Progenitor cell of endocrine pancreas (in vitro differentiated cells): Measurements from ENCODE around the gene ANO4. TPM values are rescaled to one million over a fixed set of nuclear protein-coding genes. Genes with fewer than 3 reads are reported as not detected.

Experiments
- DNase-seq: peaks from one replicate; pipeline ENCODE4 v3.0.0; 2021; ENCODE audit warnings: low spot score; ENCODE audit not compliant: unreplicated experiment
- H3K27ac Mint-ChIP-seq: 2 replicates; pipeline ENCODE4 v1.8.0; 2021; ENCODE audit warnings: mild to moderate bottlenecking, moderate library complexity, mixed read lengths
- H3K27me3 Mint-ChIP-seq: 2 replicates; pipeline ENCODE4 v1.8.0; 2021; ENCODE audit warnings: mixed read lengths
- H3K36me3 Mint-ChIP-seq: 2 replicates; pipeline ENCODE4 v1.8.0; 2022; ENCODE audit warnings: mixed read lengths; ENCODE audit not compliant: insufficient read depth
- H3K4me1 Mint-ChIP-seq: 2 replicates; pipeline ENCODE4 v1.8.0; 2021; ENCODE audit warnings: low read depth, mixed read lengths
- H3K4me3 Mint-ChIP-seq: 2 replicates; pipeline ENCODE4 v1.8.0; 2021; ENCODE audit warnings: low read depth, mild to moderate bottlenecking, moderate library complexity, mixed read lengths
- H3K9me3 Mint-ChIP-seq: 2 replicates; pipeline ENCODE4 v1.8.0; 2021; ENCODE audit warnings: low read depth, mixed read lengths
- total RNA-seq: library from RNA; stranded (reverse); gene quantifications from 2 replicates; pipeline ENCODE4 v1.2.1, GENCODE V29; 2021
- TF ChIP-seq, protein P1 (sequence below): fragments of 200-600 bp; sonication (generic); IDR thresholded peaks from one replicate; pipeline ENCODE4 v1.5.0; 2021; ENCODE audit warnings: antibody characterized with exemption, mild to moderate bottlenecking; ENCODE audit not compliant: unreplicated experiment

ANO4 gene
- total RNA-seq, 1 donor from 2014 or later = 0.38 TPM

DNA sequence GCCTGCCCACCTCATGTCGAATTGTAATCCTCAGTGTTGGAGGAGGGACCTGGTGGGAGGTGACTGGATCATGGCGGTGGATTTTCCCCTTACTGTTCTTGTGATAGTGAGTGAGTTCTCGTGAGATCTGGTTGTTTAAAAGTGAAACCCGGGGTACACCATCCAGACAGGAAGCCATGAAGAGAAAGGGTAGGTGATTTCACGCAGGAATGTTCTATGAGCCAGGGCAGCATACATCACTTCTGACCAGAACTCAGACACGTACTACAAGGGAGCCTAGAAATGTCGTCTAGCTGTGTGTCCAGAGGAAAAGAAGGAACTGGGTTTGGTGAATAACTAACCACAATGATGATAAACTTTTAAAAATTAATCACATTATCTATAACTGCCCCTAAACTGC is 80.6 kb downstream of the ANO4 start:
- peaks cover 8% of the 10 kb centered on the region for H3K9me3 Mint-ChIP-seq
- DNase-seq = no peak

DNA sequence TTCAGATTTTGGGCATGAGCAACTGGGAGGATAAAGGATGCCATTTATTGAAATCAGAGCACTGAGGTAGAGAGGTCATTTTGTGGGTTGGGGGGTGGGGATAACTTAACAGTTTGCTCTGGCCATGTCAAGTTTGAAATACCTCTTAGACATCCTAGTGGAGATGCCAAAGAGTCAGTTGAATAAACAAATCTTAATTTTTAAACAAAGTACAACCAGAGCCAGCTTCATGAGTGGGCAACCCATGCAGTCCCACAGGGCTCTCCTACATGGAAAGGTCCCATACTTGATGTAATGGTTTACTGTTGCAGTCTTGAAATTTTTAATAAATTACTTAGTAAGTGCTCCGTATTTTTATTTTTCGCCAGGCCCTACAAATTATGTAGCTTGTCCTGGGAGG is 81.2 kb downstream of the ANO4 start:
- H3K27ac Mint-ChIP-seq = no peak overlapping the region

More for the DNA sequence above, 80.6 kb downstream of the ANO4 start:
- Mint-ChIP-seq H3K4me1 (peaks cover 12% of the 10 kb centered on the region), H3K27ac (no peak overlapping the region), H3K4me3 (no peak overlapping the region), H3K27me3 (no peaks in the 10 kb centered on the region), H3K36me3 (peaks cover 1% of the 10 kb centered on the region)
- TF ChIP-seq, protein P1, sequence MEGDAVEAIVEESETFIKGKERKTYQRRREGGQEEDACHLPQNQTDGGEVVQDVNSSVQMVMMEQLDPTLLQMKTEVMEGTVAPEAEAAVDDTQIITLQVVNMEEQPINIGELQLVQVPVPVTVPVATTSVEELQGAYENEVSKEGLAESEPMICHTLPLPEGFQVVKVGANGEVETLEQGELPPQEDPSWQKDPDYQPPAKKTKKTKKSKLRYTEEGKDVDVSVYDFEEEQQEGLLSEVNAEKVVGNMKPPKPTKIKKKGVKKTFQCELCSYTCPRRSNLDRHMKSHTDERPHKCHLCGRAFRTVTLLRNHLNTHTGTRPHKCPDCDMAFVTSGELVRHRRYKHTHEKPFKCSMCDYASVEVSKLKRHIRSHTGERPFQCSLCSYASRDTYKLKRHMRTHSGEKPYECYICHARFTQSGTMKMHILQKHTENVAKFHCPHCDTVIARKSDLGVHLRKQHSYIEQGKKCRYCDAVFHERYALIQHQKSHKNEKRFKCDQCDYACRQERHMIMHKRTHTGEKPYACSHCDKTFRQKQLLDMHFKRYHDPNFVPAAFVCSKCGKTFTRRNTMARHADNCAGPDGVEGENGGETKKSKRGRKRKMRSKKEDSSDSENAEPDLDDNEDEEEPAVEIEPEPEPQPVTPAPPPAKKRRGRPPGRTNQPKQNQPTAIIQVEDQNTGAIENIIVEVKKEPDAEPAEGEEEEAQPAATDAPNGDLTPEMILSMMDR = no peak

DNA sequence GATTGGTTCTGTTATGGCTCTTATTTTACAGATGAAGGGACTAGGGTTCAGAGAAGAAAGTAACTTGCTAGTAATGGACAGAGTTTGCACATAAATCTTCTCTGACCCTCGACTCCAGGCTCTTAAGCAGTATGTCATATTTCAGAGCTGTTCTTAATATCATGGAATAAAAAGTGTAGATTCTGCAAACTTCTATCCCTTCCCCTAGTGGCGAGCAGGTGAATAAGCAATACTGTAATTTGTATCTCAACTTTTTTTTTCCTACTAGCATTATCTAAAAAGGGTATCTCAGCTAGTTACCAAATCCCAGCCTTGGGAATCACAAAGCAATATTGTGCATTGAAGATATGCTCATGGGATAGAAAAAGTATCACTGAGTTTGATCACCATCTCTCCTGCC is 83.2 kb downstream of the ANO4 start:
- Mint-ChIP-seq H3K9me3 (peaks cover 9% of the 10 kb centered on the region), H3K27me3 (no peaks in the 10 kb centered on the region), H3K4me3 (no peak overlapping the region), H3K27ac (no peak overlapping the region), H3K4me1 (no peaks in the 10 kb centered on the region), H3K36me3 (peaks cover 1% of the 10 kb centered on the region)
- TF ChIP-seq, protein P1 = peak; percentile 41
- no peak for DNase-seq

More for the DNA sequence above, 81.2 kb downstream of the ANO4 start:
- peaks cover 1% of the 10 kb centered on the region for H3K36me3 Mint-ChIP-seq
- no peak overlapping the region for H3K4me3 Mint-ChIP-seq
- H3K9me3 Mint-ChIP-seq = peaks cover 8% of the 10 kb centered on the region
- H3K27me3 Mint-ChIP-seq = no peaks in the 10 kb centered on the region
- H3K4me1 Mint-ChIP-seq = peaks cover 7% of the 10 kb centered on the region
- TF ChIP-seq, protein P1 = no peak
- DNase-seq = no peak

DNA sequence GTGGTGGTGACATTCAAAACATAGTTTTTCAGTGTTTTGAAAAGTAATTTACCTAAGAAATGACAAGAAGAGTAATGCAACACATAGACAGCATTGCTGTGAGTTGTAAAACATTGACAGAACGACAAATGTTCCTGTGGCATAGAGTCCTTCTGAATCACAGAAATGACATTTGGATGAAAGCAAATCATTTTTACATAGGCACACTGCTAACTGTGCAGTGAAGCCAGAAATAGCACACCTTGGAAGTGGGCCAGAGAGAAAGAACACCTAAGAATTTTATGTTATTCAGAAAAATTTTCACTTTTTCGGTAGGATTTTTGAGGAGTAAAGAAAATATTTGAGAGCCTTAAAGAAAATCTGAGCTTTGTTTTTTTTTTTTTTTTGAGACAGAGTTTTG is 100.6 kb downstream of the ANO4 start:
- H3K36me3 Mint-ChIP-seq = no peaks in the 10 kb centered on the region
- no peak overlapping the region for H3K27ac Mint-ChIP-seq
- H3K4me1 Mint-ChIP-seq = no peaks in the 10 kb centered on the region
- H3K9me3 Mint-ChIP-seq = no peaks in the 10 kb centered on the region
- H3K4me3 Mint-ChIP-seq = no peak overlapping the region
- TF ChIP-seq, protein P1 = no peak
- no peak for DNase-seq
- peaks cover 3% of the 10 kb centered on the region for H3K27me3 Mint-ChIP-seq

DNA sequence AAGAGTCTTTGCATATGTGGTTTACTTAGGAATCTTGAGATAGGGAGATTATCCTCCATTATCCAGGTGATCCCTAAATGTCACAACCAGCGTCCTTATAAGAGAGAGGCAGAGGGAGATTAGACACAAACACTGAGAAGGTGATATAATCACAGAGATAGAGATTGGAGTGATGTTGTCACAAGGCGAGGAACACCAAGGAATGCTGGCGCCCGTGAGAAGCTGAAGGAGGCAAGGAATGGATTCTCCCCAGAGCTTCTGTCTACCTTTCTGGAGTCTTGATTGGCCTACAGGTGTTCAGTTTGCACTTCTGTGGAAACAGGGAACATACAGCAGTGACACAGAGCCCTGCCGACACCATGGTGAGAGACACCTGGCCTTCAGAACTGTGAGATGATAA is 101.6 kb downstream of the ANO4 start:
- Mint-ChIP-seq H3K4me3 (no peak overlapping the region), H3K36me3 (no peaks in the 10 kb centered on the region), H3K27me3 (peaks cover 3% of the 10 kb centered on the region), H3K4me1 (no peaks in the 10 kb centered on the region), H3K27ac (no peak overlapping the region), H3K9me3 (no peaks in the 10 kb centered on the region)
- TF ChIP-seq, protein P1 = no peak
- no peak for DNase-seq
